Measurements from ENCODE around the gene FIGNL2. TPM values are rescaled to one million over a fixed set of nuclear protein-coding genes. Genes with fewer than 3 reads are reported as not detected.

The FIGNL2 gene
- total and polyA plus RNA-seq, 11 donors = 0.13 to 0.93 (median 0.35) TPM

- no peak for ATAC-seq
- Histone ChIP-seq H3K36me3 (no peaks in the 10 kb centered on the region), H3K4me1 (peaks cover 0 to 28% (median 2%) of the 10 kb centered on the region in 12 donors), H3K9me3 (no peaks in the 10 kb centered on the region), H3K27me3 (peaks cover 0 to 14% (median 5%) of the 10 kb centered on the region in 9 donors), H3K4me3 (no peak overlapping the region), H3K27ac (no peak overlapping the region)
- intact Hi-C loops (cut with DNase I) = loop anchor here in 2 of 10 donors (2.0 to 10.0 kb wide), 2 partner anchors 50 to 400 kb away; partner anchors contain the start of gene SLC4A8 (in 1 of the 2)
- DNase-seq = no peak
- TF ChIP-seq CTCF (IDR thresholded peaks at IDR 0.05) (no peak), POLR2A (IDR thresholded peaks at IDR 0.05) (no peak)
- WGBS, 4 donors = 83 to 94% (median 88%) methylated on average over 5 of the region's 5 CpGs
These were observed 23.3 kb downstream of the FIGNL2 start for GRCh38 chr12:51825216-51825615.

- Histone ChIP-seq H3K36me3 (no peaks in the 10 kb centered on the region), H3K4me1 (peaks cover 0 to 35% (median 5%) of the 10 kb centered on the region in 12 donors), H3K9me3 (no peaks in the 10 kb centered on the region), H3K27ac (no peak overlapping the region), H3K27me3 (peaks cover 0 to 22% (median 5%) of the 10 kb centered on the region in 9 donors), H3K4me3 (no peak overlapping the region)
- TF ChIP-seq POLR2A (IDR thresholded peaks at IDR 0.05) (no peak), CTCF (IDR thresholded peaks at IDR 0.05) (peak; percentile 23 to 62 (median 48))
- intact Hi-C loops (cut with DNase I) = loop anchor here in 8 of 10 donors (2.0 to 10.0 kb wide), 5 partner anchors 48 to 402 kb away; partner anchors contain the start of gene SLC4A8 (in 7 of the 8)
- 17 to 23% (median 21%) methylated on average over 6 of the region's 6 CpGs for WGBS, 4 donors
- ATAC-seq (peak; percentile 38 to 55 (median 44)), DNase-seq (no peak)
These were observed 24.5 kb downstream of the FIGNL2 start for GRCh38 chr12:51823875-51824565.

DNA sequence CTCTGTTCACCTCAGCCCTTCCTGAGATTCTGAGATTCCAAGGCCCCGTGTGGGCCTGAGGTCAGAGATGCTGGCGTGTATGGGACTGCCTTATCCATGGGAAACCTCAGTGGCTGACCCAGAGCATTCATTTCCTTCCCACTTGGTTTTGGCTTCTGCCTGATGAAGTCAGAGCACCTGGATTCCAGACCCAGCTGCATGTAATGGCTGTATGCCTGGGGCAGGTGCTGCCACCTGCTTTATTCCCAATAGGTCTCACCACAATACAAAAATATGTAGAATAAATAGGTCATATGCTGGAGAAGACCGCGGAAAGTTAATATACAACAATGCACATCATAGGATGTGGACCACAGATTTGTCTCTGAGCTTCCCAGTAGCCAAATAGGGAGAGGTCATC, 25.6 kb downstream of the FIGNL2 start:
- Histone ChIP-seq H3K4me1 (peaks cover 0 to 29% (median 5%) of the 10 kb centered on the region in 12 donors), H3K36me3 (no peaks in the 10 kb centered on the region), H3K27ac (no peak overlapping the region), H3K4me3 (no peak overlapping the region), H3K9me3 (no peaks in the 10 kb centered on the region), H3K27me3 (peaks cover 0 to 22% (median 5%) of the 10 kb centered on the region in 9 donors)
- ATAC-seq (no peak), DNase-seq (no peak)
- no peak for TF ChIP-seq POLR2A (IDR thresholded peaks at IDR 0.05)
- no peak for TF ChIP-seq CTCF (IDR thresholded peaks at IDR 0.05)
- intact Hi-C loops (cut with DNase I) = loop anchor here in 7 of 10 donors (5.0 to 10.0 kb wide), 4 partner anchors 49 to 401 kb away; partner anchors contain the start of gene SLC4A8 (in 6 of the 7)
- WGBS, 4 donors = 90 to 94% (median 93%) methylated on average over 4 of the region's 4 CpGs

DNA sequence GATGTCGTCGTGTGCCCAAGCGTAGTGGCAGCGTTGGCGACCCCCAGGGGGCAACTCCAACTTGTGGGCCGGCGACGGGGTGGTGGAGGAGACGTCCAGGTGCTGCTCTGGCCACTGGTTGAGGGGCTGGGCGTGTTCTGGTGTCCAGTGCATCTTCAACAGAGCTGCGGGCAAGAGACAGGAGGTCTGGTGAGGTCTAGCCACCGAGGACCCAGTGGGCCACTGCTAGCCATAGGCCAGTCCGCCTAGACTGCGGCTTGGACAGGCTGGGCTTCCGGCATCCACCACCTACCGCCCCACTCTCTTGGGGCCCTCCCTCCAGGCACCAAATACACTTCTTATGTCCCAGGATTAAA, 26.3 kb downstream of the FIGNL2 start:
- peak in 1 of 5 donors; percentile 25 for DNase-seq
- WGBS, 4 donors = 92 to 94% (median 93%) methylated on average over 16 of the region's 16 CpGs
- Histone ChIP-seq H3K4me1 (peaks cover 0 to 22% (median 3%) of the 10 kb centered on the region in 12 donors), H3K9me3 (no peaks in the 10 kb centered on the region), H3K36me3 (no peaks in the 10 kb centered on the region), H3K27ac (no peak overlapping the region), H3K27me3 (peaks cover 0 to 22% (median 5%) of the 10 kb centered on the region in 9 donors), H3K4me3 (peak overlapping the region in 5 of 12 donors; percentile 50 to 71 (median 63))
- intact Hi-C loops (cut with DNase I) = loop anchor here in 7 of 10 donors (5.0 to 10.0 kb wide), 4 partner anchors 50 to 400 kb away; partner anchors contain the start of gene SLC4A8 (in 6 of the 7)
- TF ChIP-seq POLR2A (IDR thresholded peaks at IDR 0.05) = no peak
- no peak for TF ChIP-seq CTCF (IDR thresholded peaks at IDR 0.05)
- ATAC-seq = no peak
